DOHH2 (cell line): ENCODE measurements around the gene DCLK1.

ENCODE experiments used
- CTCF ChIP-seq: fragments of 200-600 bp; sonication (generic); IDR thresholded peaks from one replicate; pipeline ENCODE4 v1.5.1; 2014; ENCODE audit warnings: antibody characterized with exemption, mild to moderate bottlenecking, low read depth, low read length; ENCODE audit not compliant: poor library complexity, severe bottlenecking
- EZH2phosphoT487 ChIP-seq: fragments of 200-600 bp; sonication (generic); IDR thresholded peaks from 2 replicates; pipeline ENCODE4 v1.6.1; 2017; ENCODE audit warnings: borderline replicate concordance, mild to moderate bottlenecking, antibody characterized with exemption, low read length, moderate library complexity, mixed read lengths

GRCh38 chr13:35940734-35941133, 190.4 kb downstream of the DCLK1 start:
- TF ChIP-seq CTCF (no peak), EZH2phosphoT487 (no peak)
